A673 (cell line): Measurements from ENCODE around the gene PNMT.

Source experiments
- EZH2 ChIP-seq: fragments of 200-600 bp; sonication (generic); IDR thresholded peaks from 2 replicates; pipeline ENCODE4 v1.6.1; 2017; ENCODE audit warnings: borderline replicate concordance, low read depth, mild to moderate bottlenecking, mixed read lengths, antibody characterized with exemption, low read length; ENCODE audit not compliant: poor library complexity, severe bottlenecking
- TF ChIP-seq, protein P1 (sequence below): fragments of 300-800, 200-600 bp; sonication (generic); conservative IDR thresholded peaks from 2 replicates; pipeline ENCODE4 v1.5.1; 2017; ENCODE audit warnings: low read depth, mild to moderate bottlenecking, antibody characterized with exemption, low read length, moderate library complexity, mixed read lengths

DNA sequence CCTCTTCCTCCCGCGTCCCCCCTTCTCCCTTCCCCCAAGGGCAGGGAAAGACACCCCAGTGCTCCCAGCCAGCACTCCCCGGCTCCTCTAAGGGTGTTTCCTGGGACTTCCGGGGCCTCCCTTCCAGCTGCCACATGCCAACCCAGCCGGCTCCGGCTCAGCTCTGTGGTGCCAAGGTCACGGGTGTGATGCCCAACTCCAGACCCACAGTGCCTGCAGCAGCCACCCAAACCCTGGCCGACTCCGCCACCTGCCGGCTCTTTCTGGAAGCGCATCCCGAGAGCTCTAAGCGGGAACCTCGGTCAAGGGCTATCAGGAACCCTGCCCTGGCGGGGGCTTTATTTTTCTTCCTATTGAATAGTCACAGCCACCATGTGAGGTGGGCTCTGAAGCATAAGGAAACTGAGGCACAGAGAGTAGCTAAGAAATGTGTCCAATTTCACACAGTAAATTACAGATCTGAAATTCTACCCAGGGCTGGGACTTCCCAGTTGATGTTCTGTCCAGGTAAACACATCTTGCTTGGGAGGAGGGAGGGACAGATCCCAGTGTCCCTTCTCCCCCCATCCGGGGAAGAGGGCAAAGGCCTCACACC, 44.8 kb upstream of the PNMT start:
- TF ChIP-seq, protein P1, sequence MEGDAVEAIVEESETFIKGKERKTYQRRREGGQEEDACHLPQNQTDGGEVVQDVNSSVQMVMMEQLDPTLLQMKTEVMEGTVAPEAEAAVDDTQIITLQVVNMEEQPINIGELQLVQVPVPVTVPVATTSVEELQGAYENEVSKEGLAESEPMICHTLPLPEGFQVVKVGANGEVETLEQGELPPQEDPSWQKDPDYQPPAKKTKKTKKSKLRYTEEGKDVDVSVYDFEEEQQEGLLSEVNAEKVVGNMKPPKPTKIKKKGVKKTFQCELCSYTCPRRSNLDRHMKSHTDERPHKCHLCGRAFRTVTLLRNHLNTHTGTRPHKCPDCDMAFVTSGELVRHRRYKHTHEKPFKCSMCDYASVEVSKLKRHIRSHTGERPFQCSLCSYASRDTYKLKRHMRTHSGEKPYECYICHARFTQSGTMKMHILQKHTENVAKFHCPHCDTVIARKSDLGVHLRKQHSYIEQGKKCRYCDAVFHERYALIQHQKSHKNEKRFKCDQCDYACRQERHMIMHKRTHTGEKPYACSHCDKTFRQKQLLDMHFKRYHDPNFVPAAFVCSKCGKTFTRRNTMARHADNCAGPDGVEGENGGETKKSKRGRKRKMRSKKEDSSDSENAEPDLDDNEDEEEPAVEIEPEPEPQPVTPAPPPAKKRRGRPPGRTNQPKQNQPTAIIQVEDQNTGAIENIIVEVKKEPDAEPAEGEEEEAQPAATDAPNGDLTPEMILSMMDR = peak; percentile 70
- no peak for TF ChIP-seq EZH2
